GM21825 (cell line): ENCODE measurements around the gene VARS1.

Source experiments
- ATAC-seq: cut with Tn5 transposase; IDR thresholded peaks from one replicate; pipeline ENCODE4 v1.9.1; 2021; ENCODE audit warnings: mild to moderate bottlenecking, moderate library complexity; ENCODE audit not compliant: unreplicated experiment

VARS1 gene

GRCh38 chr6:31775633-31776484 is 19.7 kb downstream of the VARS1 start:
- no peak for ATAC-seq

GRCh38 chr6:31775184-31775583 is 20.4 kb downstream of the VARS1 start:
- no peak for ATAC-seq

GRCh38 chr6:31771992-31772358 is 23.6 kb downstream of the VARS1 start:
- no peak for ATAC-seq

GRCh38 chr6:31770860-31771259 is 24.7 kb downstream of the VARS1 start:
- no peak for ATAC-seq

- ATAC-seq, result no peak
Observed at GRCh38 chr6:31769684-31770371, 25.7 kb downstream of the VARS1 start.

- ATAC-seq, result no peak
Observed at GRCh38 chr6:31768363-31769257, 26.9 kb downstream of the VARS1 start.

- no peak for ATAC-seq
Observed at GRCh38 chr6:31767096-31767645, 28.4 kb downstream of the VARS1 start.

- ATAC-seq, result no peak
Observed at GRCh38 chr6:31765910-31766794, 29.4 kb downstream of the VARS1 start.

- no peak for ATAC-seq
Observed at GRCh38 chr6:31765559-31765909, 30.0 kb downstream of the VARS1 start.

- no peak for ATAC-seq
Observed at GRCh38 chr6:31764198-31764597, 31.4 kb downstream of the VARS1 start.

GRCh38 chr6:31763619-31763940 is 32.0 kb downstream of the VARS1 start:
- no peak for ATAC-seq

GRCh38 chr6:31762878-31763618 is 32.5 kb downstream of the VARS1 start:
- ATAC-seq, result no peak

GRCh38 chr6:31762356-31762755 is 33.2 kb downstream of the VARS1 start, which contains the start of gene SAPCD1:
SAPCD1 (plus strand) TSS chr6:31762656; CDS start chr6:31763055, 399 bp downstream.
- ATAC-seq, result no peak

- no peak for ATAC-seq
Observed at GRCh38 chr6:31761343-31761742, 34.2 kb downstream of the VARS1 start.

- ATAC-seq, result no peak
Observed at GRCh38 chr6:31760790-31761189, 34.8 kb downstream of the VARS1 start.

GRCh38 chr6:31758281-31758680 is 37.3 kb downstream of the VARS1 start:
- no peak for ATAC-seq

- ATAC-seq, result no peak
Observed at GRCh38 chr6:31752739-31753319, 42.7 kb downstream of the VARS1 start.

- ATAC-seq, result no peak
Observed at GRCh38 chr6:31750411-31751022, 45.0 kb downstream of the VARS1 start.
